ENCODE results near the gene PARD6G. TPM values are rescaled to one million over a fixed set of nuclear protein-coding genes. Genes with fewer than 3 reads are reported as not detected.

The PARD6G gene
- total RNA-seq, 1 donor from 2014 or later, result 28.3 TPM

DNA sequence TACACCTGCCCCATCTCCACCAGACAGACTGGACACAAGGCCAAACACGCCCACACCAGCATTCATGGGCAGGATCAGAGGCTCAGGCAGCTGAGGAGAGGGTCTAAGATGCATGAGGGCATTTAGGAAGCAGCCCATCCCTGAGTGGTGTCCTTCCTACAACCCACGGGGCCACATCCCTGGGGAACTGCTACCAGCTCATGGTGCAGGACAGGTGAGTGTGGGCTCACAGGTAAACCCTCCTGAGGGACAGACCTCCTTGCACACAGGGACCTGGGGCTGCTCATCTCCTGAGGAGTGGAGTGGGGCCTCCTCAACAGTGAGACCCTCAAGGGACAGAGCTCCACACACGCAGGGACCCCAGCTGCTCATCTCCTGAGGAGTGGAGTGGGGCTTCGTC is 14.6 kb downstream of the PARD6G start:
- H3K4me1 Mint-ChIP-seq, result peaks cover 18% of the 10 kb centered on the region
- H3K4me3 Mint-ChIP-seq, result no peak overlapping the region
- peaks cover 3% of the 10 kb centered on the region for H3K9me3 Mint-ChIP-seq
- no peak overlapping the region for H3K27ac Mint-ChIP-seq (ENCODE audit: unreplicated experiment)
- H3K27me3 Mint-ChIP-seq (ENCODE audit: low read depth), result no peaks in the 10 kb centered on the region
- TF ChIP-seq, protein P1, sequence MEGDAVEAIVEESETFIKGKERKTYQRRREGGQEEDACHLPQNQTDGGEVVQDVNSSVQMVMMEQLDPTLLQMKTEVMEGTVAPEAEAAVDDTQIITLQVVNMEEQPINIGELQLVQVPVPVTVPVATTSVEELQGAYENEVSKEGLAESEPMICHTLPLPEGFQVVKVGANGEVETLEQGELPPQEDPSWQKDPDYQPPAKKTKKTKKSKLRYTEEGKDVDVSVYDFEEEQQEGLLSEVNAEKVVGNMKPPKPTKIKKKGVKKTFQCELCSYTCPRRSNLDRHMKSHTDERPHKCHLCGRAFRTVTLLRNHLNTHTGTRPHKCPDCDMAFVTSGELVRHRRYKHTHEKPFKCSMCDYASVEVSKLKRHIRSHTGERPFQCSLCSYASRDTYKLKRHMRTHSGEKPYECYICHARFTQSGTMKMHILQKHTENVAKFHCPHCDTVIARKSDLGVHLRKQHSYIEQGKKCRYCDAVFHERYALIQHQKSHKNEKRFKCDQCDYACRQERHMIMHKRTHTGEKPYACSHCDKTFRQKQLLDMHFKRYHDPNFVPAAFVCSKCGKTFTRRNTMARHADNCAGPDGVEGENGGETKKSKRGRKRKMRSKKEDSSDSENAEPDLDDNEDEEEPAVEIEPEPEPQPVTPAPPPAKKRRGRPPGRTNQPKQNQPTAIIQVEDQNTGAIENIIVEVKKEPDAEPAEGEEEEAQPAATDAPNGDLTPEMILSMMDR (conservative IDR thresholded peaks at IDR 0.05), result no peak
- peaks cover 11% of the 10 kb centered on the region for H3K36me3 Mint-ChIP-seq (ENCODE audit: low read depth)
- no peak for DNase-seq (ENCODE audit: low read depth, low spot score)

DNA sequence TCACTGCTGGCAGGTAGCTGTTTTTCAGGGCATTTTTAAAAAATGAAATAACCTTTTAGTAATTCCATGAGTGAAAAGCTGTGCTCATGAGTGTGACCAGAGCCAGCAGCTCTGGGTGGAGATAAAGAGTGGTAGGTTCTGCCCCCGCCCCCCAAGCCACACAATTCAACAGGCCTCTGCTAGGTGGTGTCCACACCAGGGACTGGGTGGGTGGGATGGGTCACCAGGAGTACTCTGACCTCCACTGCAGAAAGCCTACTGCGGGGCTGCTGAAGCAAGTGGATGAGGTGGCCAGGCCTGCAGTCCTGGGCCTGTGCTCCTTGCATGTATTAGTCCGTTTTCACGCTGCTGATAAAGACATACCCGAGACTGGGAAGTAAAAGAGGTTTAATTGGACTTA is 15.3 kb downstream of the PARD6G start:
- H3K27me3 Mint-ChIP-seq (ENCODE audit: low read depth), result no peaks in the 10 kb centered on the region
- peaks cover 3% of the 10 kb centered on the region for H3K9me3 Mint-ChIP-seq
- peaks cover 21% of the 10 kb centered on the region for H3K4me1 Mint-ChIP-seq
- H3K4me3 Mint-ChIP-seq, result no peak overlapping the region
- no peak overlapping the region for H3K27ac Mint-ChIP-seq (ENCODE audit: unreplicated experiment)
- TF ChIP-seq, protein P1 (conservative IDR thresholded peaks at IDR 0.05), result no peak
- no peak for DNase-seq (ENCODE audit: low read depth, low spot score)
- H3K36me3 Mint-ChIP-seq (ENCODE audit: low read depth), result peaks cover 11% of the 10 kb centered on the region

DNA sequence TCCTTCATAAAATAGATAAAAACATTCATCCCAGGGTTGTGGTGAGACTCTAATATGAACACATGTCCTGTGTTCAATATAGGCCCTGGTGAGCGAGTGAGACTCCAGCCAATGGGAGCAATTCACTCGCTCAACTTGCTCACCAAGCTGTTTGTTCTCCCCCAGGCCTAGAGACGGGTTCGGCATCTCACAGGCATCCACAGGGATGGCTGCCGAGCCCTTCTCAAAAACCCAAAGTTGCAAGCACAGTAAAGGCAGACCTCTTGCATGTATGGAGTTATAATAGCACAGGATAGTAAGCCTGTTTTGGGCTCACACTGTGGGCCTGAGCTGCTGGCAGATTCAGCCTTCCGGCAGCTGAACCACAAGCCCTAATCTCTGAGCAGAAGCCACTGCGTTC is 15.7 kb downstream of the PARD6G start:
- DNase-seq (ENCODE audit: low read depth, low spot score), result no peak
- Mint-ChIP-seq H3K4me3 (no peak overlapping the region), H3K27ac (ENCODE audit: unreplicated experiment) (no peak overlapping the region), H3K27me3 (ENCODE audit: low read depth) (no peaks in the 10 kb centered on the region), H3K4me1 (peaks cover 21% of the 10 kb centered on the region), H3K36me3 (ENCODE audit: low read depth) (peaks cover 10% of the 10 kb centered on the region), H3K9me3 (peaks cover 2% of the 10 kb centered on the region)
- TF ChIP-seq, protein P1 (conservative IDR thresholded peaks at IDR 0.05), result no peak

DNA sequence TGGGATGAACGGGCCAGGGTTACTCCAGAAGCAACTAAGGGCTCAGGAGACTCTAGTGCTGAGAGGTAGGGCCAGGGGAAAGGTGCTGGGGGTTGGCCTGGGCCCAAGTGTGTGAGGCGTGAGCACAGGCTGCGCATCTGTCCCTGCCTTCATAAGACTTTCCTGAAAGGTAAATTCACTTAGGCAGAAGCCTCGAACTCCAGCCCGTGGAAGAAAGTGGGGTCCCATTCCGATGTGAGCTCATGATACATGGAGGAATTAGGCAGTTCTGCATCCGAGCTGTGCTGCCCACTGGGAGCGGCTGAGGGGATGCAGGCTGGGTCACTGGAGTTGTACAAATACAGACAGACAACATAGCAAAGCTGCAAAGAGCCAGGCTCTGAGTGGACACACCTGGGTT is 16.2 kb downstream of the PARD6G start:
- Mint-ChIP-seq H3K36me3 (ENCODE audit: low read depth) (peaks cover 5% of the 10 kb centered on the region), H3K27ac (ENCODE audit: unreplicated experiment) (no peak overlapping the region), H3K27me3 (ENCODE audit: low read depth) (no peaks in the 10 kb centered on the region), H3K9me3 (no peaks in the 10 kb centered on the region), H3K4me1 (peaks cover 21% of the 10 kb centered on the region), H3K4me3 (no peak overlapping the region)
- TF ChIP-seq, protein P1 (conservative IDR thresholded peaks at IDR 0.05), result no peak
- DNase-seq (ENCODE audit: low read depth, low spot score), result no peak

DNA sequence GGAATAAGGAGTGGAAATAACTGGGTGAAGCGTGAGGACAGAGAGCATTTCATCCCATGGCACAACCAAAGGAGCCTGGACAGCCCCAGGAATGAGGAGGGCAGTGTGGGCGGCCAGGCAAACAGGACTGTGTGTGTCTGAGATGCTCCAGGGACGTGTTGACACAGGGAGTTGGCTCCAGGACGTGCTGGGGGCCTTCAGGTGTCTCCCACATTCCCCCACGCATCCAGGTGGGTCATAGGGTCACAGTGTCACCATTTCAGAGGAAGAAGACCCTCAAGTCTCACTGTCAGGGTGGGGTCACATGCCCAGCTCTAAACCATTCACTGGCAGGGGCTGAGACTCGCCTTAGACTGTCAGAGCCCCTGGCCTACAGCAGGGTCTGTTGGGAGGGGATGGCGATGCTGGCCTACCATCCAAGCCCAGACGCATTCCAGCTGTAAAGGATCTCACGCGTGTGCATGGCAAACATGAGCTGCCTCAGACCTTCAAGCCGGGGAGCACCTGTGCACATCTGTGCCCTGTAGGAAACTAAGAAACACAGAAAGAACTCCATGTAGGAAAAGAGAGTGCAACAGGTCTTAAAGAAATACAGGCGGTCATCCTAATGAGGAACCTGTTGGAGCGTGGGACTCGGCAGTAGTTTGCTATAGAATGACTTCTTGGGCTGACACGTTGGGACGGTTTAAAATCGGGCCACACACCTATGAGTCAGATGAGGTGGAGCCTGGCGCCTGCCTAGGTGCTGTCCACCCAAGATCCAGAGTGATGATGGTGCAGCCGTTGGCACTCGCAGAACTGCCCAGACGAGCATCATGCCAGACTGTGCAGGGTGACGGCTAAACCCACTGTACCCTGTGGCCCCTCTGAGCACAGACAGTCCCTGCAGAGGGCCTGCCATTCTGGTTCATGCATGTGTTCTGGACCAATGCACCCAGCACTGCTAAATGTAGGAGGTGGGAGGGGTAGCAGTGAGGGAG is 17.3 kb downstream of the PARD6G start:
- Mint-ChIP-seq H3K4me3 (no peak overlapping the region), H3K27me3 (ENCODE audit: low read depth) (no peaks in the 10 kb centered on the region), H3K4me1 (peaks cover 26% of the 10 kb centered on the region), H3K9me3 (no peaks in the 10 kb centered on the region), H3K27ac (ENCODE audit: unreplicated experiment) (peak overlapping the region; percentile 75), H3K36me3 (ENCODE audit: low read depth) (no peaks in the 10 kb centered on the region)
- TF ChIP-seq, protein P1 (conservative IDR thresholded peaks at IDR 0.05), result no peak
- DNase-seq (ENCODE audit: low read depth, low spot score), result no peak
